Measurements from ENCODE around the gene BICRAL. TPM values are rescaled to one million over a fixed set of nuclear protein-coding genes. Genes with fewer than 3 reads are reported as not detected.

The BICRAL gene
- total and polyA plus RNA-seq, 8 donors: 2.8 to 23.2 (median 7.0) TPM

DNA sequence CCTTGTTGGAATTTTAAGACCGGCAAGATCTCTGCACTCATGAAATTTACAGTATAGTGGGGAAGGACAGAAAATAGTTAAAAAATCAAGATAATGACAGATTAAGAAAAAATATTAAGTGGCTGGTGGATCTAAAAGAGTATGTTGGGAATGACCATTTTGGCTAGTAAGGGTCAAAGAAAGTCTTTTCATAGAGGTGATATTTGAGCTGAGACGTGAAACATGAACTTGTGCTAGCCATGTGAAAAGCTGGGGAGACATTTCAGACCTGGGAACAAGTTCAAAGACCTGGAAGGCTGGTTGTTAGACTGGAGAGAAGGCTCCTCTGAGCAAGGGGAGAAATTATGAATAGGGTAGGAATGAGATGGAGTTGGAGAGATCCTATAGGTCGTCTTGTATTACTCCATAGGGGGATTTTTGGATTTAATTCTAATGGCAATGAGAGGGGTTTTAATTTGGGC lies 4.7 kb downstream of the BICRAL start:
- DNase-seq: no peak
- peak overlapping the region in 2 of 4 donors; percentile 1 to 50 for H3K4me3 ChIP-seq
- H3K36me3 ChIP-seq: no peaks in the 10 kb centered on the region
- intact Hi-C loops (cut with DNase I; ENCODE audit: low total_unique reads): no loop called here
- peaks cover 47 to 71% (median 63%) of the 10 kb centered on the region in 4 donors for H3K4me1 ChIP-seq
- no peaks in the 10 kb centered on the region for H3K27me3 ChIP-seq
- WGBS, 5 donors: 63 to 76% (median 69%) methylated on average over 3 of the region's 3 CpGs
- peak overlapping the region in 4 of 5 donors; percentile 4 to 100 (median 74) for H3K27ac ChIP-seq
- TF ChIP-seq POLR2A (IDR thresholded peaks at IDR 0.05) (no peak), EP300 (IDR thresholded peaks at IDR 0.05) (no peak), POLR2AphosphoS5 (IDR thresholded peaks at IDR 0.05) (no peak)
- TF ChIP-seq, protein P1, sequence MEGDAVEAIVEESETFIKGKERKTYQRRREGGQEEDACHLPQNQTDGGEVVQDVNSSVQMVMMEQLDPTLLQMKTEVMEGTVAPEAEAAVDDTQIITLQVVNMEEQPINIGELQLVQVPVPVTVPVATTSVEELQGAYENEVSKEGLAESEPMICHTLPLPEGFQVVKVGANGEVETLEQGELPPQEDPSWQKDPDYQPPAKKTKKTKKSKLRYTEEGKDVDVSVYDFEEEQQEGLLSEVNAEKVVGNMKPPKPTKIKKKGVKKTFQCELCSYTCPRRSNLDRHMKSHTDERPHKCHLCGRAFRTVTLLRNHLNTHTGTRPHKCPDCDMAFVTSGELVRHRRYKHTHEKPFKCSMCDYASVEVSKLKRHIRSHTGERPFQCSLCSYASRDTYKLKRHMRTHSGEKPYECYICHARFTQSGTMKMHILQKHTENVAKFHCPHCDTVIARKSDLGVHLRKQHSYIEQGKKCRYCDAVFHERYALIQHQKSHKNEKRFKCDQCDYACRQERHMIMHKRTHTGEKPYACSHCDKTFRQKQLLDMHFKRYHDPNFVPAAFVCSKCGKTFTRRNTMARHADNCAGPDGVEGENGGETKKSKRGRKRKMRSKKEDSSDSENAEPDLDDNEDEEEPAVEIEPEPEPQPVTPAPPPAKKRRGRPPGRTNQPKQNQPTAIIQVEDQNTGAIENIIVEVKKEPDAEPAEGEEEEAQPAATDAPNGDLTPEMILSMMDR (IDR thresholded peaks at IDR 0.05): no peak
- H3K9me3 ChIP-seq: no peaks in the 10 kb centered on the region

DNA sequence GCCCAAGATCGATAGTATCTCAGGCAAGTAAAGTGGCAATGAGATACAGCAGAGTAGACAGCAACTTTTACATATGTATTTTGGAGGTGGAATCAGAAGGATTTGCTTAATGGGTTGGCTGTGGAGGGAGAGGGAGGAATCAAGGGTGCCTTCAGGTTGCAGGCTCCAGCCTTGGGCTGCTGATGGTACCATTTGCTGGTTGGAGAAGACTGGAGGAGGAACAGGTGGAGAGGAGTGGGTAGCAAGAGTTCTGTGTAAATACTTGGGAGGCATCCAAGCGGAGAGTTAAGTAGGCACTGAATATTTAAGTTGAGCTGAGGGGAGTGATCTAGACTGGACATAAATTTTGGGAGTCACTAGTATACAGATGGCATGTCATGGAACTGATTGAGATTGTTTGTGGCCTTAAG lies 5.2 kb downstream of the BICRAL start:
- WGBS, 5 donors: 64 to 85% (median 77%) methylated on average over 2 of the region's 2 CpGs
- peak overlapping the region in 1 of 4 donors; percentile 1 for H3K4me3 ChIP-seq
- peak overlapping the region in 4 of 5 donors; percentile 4 to 100 (median 74) for H3K27ac ChIP-seq
- DNase-seq: no peak
- peaks cover 47 to 76% (median 65%) of the 10 kb centered on the region in 4 donors for H3K4me1 ChIP-seq
- no peaks in the 10 kb centered on the region for H3K27me3 ChIP-seq
- no peaks in the 10 kb centered on the region for H3K36me3 ChIP-seq
- intact Hi-C loops (cut with DNase I; ENCODE audit: low total_unique reads): no loop called here
- no peaks in the 10 kb centered on the region for H3K9me3 ChIP-seq
- TF ChIP-seq POLR2AphosphoS5 (IDR thresholded peaks at IDR 0.05): no peak
- no peak for TF ChIP-seq POLR2A (IDR thresholded peaks at IDR 0.05)

DNA sequence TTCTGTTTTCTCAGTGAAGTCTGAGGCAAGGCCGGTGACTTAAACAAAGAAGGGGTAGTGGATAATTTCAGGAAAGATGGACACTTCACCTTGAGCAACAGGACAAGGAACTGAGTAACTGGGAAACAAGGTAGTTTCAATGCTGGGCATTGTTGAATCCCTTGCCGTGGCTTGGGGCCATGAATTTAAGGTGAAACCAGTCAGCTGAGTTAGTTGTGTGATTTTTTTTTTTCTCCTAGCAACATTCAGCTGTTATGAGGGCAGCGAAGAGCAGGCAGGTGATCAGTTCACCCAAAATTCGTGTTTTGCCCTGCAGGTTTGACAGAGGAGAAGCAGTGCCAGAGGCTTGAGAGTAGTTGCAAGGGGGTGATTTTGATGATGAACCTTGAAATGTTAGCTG lies 6.8 kb downstream of the BICRAL start:
- 48 to 76% (median 62%) methylated on average over 4 of the region's 4 CpGs for WGBS, 5 donors
- H3K9me3 ChIP-seq: no peaks in the 10 kb centered on the region
- H3K4me3 ChIP-seq: no peak overlapping the region
- TF ChIP-seq, protein P1 (IDR thresholded peaks at IDR 0.05): no peak
- TF ChIP-seq POLR2A (IDR thresholded peaks at IDR 0.05) (no peak), POLR2AphosphoS5 (IDR thresholded peaks at IDR 0.05) (no peak), EP300 (IDR thresholded peaks at IDR 0.05) (no peak)
- no peak for DNase-seq
- H3K27ac ChIP-seq: peak overlapping the region in 4 of 5 donors; percentile 1 to 67 (median 38)
- no peaks in the 10 kb centered on the region for H3K27me3 ChIP-seq
- H3K4me1 ChIP-seq: peaks cover 47 to 77% (median 66%) of the 10 kb centered on the region in 4 donors
- intact Hi-C loops (cut with DNase I; ENCODE audit: low total_unique reads): no loop called here
- H3K36me3 ChIP-seq: no peaks in the 10 kb centered on the region

DNA sequence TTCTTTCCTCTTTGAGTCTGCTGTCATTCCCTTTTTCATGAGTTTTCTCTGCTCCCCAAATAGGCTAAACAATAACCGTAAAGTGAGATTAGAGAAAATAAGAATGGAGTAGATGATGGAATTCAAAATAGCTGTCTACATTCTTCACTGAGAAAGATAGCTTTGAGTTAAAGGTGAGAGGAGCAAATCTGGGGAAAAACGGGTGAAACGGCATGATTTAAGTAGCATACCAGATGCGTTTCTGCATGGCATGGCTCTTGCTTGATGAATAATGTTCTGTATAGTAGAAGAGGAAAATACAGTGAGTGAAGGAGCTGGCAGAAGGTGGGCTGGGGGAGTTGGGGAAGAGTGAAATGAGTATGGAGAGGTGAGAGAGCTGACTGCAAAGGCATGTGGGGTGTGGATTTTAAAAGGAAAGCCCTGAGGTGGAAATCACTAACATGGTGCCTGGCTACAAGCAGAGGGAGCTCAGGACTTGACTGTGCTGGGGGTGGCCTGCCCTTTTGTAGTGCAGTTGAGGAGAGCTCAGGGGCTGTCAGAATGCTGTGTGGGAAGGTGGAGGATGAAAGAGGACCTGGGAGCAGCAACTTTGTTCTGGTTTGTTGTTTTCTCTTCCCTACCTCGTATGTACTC lies 8.8 kb downstream of the BICRAL start:
- H3K4me1 ChIP-seq: peaks cover 40 to 68% (median 55%) of the 10 kb centered on the region in 4 donors
- H3K9me3 ChIP-seq: no peaks in the 10 kb centered on the region
- H3K4me3 ChIP-seq: no peak overlapping the region
- WGBS, 5 donors: 44 to 55% (median 52%) methylated on average over 5 of the region's 5 CpGs
- DNase-seq: no peak
- TF ChIP-seq POLR2A (IDR thresholded peaks at IDR 0.05) (no peak), POLR2AphosphoS5 (IDR thresholded peaks at IDR 0.05) (no peak), EP300 (IDR thresholded peaks at IDR 0.05) (no peak)
- TF ChIP-seq, protein P1 (IDR thresholded peaks at IDR 0.05): no peak
- intact Hi-C loops (cut with DNase I; ENCODE audit: low total_unique reads): no loop called here
- no peaks in the 10 kb centered on the region for H3K36me3 ChIP-seq
- peak overlapping the region in 3 of 5 donors; percentile 43 to 75 (median 65) for H3K27ac ChIP-seq
- H3K27me3 ChIP-seq: no peaks in the 10 kb centered on the region

Measured in stomach (tissue), 9 donors.